BE2C (cell line): ENCODE data around the gene VRK2.

Source experiments
- DNase-seq: peaks from one replicate; pipeline ENCODE4 v3.0.0-alpha.2; 2020
- H3K27me3 ChIP-seq: fragments of 250-450 bp; sonication (Bioruptor Pico); 2 replicates; pipeline ENCODE4 v1.5.1; 2020; ENCODE audit warnings: mild to moderate bottlenecking
- H3K36me3 ChIP-seq: fragments of 250-450 bp; sonication (Bioruptor Pico); 2 replicates; pipeline ENCODE4 v1.5.1; 2020; ENCODE audit warnings: mild to moderate bottlenecking
- H3K4me1 ChIP-seq: fragments of 250-450 bp; sonication (Bioruptor Pico); 2 replicates; pipeline ENCODE4 v1.5.1; 2020
- H3K4me3 ChIP-seq: 2 replicates; pipeline ENCODE4 v1.5.1; 2011; ENCODE audit warnings: low read depth, low read length
- H3K9me3 ChIP-seq: fragments of 250-450 bp; sonication (Bioruptor Pico); 2 replicates; pipeline ENCODE4 v1.5.1; 2020
- TF ChIP-seq, protein P1 (sequence below): IDR thresholded peaks from 2 replicates; pipeline ENCODE4 v1.5.1; 2012; ENCODE audit warnings: mild to moderate bottlenecking, low read depth, low read length

Gene VRK2

DNA sequence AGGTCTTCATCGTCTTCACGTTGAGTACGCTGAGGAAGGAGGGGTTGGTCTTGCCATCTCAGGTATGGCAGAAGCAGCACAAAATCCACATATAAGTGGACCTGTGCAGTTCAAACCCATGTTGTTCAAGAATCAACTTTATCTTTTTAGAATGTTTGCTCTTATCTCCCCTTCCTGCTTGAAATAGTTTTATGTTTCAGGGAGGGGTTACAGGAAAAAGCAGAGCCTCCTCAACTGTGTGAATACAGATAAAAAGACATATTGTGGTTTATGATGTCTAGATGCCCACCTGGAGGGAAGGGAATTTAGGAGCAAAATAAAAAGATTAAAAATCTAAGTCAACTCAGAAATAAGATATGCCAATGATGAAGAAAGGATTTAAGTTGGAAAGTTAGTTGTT lies 75.9 kb downstream of the VRK2 start:
- Histone ChIP-seq H3K4me3 (no peak overlapping the region), H3K27me3 (no peaks in the 10 kb centered on the region), H3K4me1 (no peaks in the 10 kb centered on the region), H3K9me3 (no peaks in the 10 kb centered on the region), H3K36me3 (no peaks in the 10 kb centered on the region)
- TF ChIP-seq, protein P1, sequence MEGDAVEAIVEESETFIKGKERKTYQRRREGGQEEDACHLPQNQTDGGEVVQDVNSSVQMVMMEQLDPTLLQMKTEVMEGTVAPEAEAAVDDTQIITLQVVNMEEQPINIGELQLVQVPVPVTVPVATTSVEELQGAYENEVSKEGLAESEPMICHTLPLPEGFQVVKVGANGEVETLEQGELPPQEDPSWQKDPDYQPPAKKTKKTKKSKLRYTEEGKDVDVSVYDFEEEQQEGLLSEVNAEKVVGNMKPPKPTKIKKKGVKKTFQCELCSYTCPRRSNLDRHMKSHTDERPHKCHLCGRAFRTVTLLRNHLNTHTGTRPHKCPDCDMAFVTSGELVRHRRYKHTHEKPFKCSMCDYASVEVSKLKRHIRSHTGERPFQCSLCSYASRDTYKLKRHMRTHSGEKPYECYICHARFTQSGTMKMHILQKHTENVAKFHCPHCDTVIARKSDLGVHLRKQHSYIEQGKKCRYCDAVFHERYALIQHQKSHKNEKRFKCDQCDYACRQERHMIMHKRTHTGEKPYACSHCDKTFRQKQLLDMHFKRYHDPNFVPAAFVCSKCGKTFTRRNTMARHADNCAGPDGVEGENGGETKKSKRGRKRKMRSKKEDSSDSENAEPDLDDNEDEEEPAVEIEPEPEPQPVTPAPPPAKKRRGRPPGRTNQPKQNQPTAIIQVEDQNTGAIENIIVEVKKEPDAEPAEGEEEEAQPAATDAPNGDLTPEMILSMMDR, result no peak
- DNase-seq, result no peak

DNA sequence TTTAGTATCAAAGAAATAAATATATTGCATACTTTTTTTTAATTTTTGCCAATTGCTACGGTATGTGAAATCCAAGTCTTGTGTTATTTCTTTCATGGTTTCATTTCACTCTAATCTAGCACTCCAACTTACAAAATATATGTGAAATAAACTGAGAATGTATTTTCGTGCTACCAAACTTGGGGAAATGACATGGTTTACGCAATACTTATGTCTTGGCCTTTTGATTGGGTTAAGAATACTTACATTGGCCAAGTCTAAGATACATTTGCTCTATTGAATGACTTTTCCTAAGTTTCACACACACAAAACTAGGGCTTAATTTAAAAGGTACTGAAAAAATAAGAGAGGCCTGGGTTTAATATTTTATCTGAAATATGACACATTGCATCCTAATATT lies 80.5 kb downstream of the VRK2 start:
- H3K27me3 ChIP-seq, result no peaks in the 10 kb centered on the region
- DNase-seq, result no peak
- no peaks in the 10 kb centered on the region for H3K9me3 ChIP-seq
- no peaks in the 10 kb centered on the region for H3K36me3 ChIP-seq
- TF ChIP-seq, protein P1, result no peak
- H3K4me1 ChIP-seq, result no peaks in the 10 kb centered on the region
- no peak overlapping the region for H3K4me3 ChIP-seq

DNA sequence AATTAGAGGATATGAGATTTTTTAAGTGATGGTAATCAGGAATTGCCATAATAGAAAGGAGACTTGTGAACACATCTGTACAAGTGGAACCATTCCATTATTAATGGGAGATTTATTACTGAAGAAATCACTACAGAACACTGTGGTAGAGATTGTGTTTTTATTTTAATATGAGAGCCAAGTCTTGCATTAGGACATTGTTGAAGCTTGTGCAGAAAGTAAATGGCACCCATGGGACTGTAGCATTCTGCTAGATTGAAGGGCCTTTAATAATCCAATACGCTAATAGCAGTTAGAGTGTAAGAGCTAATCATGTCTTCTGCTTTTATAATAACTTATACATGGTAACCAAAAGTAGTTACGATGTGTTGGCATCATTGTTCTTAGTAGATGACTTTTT lies 83.6 kb downstream of the VRK2 start:
- H3K4me3 ChIP-seq, result no peak overlapping the region
- H3K4me1 ChIP-seq, result no peaks in the 10 kb centered on the region
- DNase-seq, result no peak
- TF ChIP-seq, protein P1, result no peak
- H3K27me3 ChIP-seq, result no peaks in the 10 kb centered on the region
- H3K36me3 ChIP-seq, result no peaks in the 10 kb centered on the region
- H3K9me3 ChIP-seq, result no peaks in the 10 kb centered on the region

DNA sequence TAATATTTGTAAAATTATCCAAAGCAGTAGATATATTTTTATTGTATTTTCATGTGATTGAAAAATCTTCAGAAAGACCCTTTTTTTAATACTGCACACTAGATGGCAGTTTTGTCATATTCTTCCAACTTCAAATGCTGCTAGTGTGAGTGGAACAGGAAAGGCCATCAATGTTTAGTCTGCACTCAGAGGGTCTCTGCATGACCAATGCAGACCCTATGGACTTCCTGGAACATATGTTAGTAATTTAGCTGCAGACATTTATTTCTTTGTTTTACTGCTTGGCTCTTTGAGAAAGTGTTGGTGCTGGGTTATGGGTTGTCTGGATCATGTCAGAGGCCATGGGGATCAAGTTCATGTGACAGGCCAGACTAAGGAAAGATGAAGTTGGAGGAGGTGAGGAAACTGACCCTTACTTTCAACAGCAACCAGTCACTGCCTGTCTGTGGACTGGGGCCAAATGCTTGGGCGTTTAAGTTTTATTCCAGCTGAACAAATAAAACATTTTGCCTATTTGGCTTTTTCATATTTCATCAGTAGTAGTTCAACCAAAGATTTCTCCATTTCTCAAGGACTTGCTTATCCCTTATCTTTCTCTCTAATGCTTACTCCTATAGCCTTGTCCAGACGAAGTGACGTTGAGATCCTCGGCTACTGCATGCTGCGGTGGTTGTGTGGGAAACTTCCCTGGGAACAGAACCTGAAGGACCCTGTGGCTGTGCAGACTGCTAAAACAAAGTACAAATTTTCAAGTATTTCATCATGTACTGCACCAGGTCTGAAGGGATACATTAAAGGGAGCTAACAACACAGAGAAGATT lies 84.8 kb downstream of the VRK2 start:
- H3K27me3 ChIP-seq, result no peaks in the 10 kb centered on the region
- H3K36me3 ChIP-seq, result no peaks in the 10 kb centered on the region
- no peaks in the 10 kb centered on the region for H3K4me1 ChIP-seq
- H3K9me3 ChIP-seq, result no peaks in the 10 kb centered on the region
- TF ChIP-seq, protein P1, result peak; percentile 35
- H3K4me3 ChIP-seq, result no peak overlapping the region
- peak; percentile 7 for DNase-seq

DNA sequence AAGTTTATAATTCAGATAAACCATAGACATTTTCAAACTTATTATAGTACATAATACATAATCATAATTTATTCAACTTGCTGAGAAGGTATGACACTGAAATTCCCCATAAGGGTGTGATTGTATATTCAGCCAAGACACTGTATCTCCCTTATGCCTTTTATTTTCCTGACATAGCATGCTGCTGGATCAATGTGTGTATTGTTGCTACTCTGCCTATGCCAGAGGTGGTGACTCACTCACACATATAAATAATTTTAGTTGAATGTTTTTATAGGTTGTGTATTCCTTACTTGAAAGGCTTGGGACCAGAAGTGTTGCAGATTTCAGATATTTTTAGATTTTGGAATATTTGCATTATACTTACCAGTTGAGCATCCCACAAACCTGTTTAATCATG lies 86.8 kb downstream of the VRK2 start:
- H3K36me3 ChIP-seq, result no peaks in the 10 kb centered on the region
- H3K4me3 ChIP-seq, result no peak overlapping the region
- no peak for DNase-seq
- H3K4me1 ChIP-seq, result no peaks in the 10 kb centered on the region
- H3K27me3 ChIP-seq, result no peaks in the 10 kb centered on the region
- TF ChIP-seq, protein P1, result no peak
- H3K9me3 ChIP-seq, result no peaks in the 10 kb centered on the region

DNA sequence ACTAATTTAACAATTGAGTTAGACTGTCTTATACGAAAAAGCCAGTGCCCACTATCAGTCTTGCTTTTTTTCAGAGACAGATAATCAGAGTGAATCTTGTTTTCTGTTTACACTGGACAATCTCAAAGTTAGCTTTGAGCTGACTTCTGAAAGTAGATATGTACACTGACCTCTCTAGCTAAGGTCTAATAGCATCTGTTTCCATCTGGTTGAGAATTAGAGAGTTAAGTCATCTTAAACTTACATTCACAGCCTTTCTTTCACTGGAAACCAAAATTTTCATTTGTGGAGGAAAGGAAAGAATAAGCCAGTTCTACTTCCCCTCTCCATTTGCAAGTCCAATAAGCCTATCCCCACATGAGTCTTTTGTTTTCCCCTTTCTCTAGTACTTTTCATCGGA lies 89.3 kb downstream of the VRK2 start:
- DNase-seq, result no peak
- Histone ChIP-seq H3K27me3 (no peaks in the 10 kb centered on the region), H3K9me3 (no peaks in the 10 kb centered on the region), H3K4me1 (no peaks in the 10 kb centered on the region), H3K36me3 (no peaks in the 10 kb centered on the region), H3K4me3 (no peak overlapping the region)
- TF ChIP-seq, protein P1, result no peak
